Measurements from ENCODE around the gene TMEM245.

The TMEM245 gene

GRCh38 chr9:109087795-109088194, 32.0 kb downstream of the TMEM245 start:
- Histone ChIP-seq H3K27ac (ENCODE audit: insufficient read depth in 1 of 2, low read depth in 1 of 2, low read length in 2 of 2, poor library complexity in 1 of 2, severe bottlenecking in 2 of 2) (no peak overlapping the region), H3K4me3 (ENCODE audit: control insufficient read depth in 1 of 7, extremely low read depth in 1 of 7, insufficient read depth in 4 of 7, low read depth in 2 of 7, low read length in 6 of 7) (no peak overlapping the region), H3K9me3 (ENCODE audit: control extremely low read depth in 1 of 5, control insufficient read depth in 4 of 5, insufficient read depth in 2 of 5, low read depth in 1 of 5, low read length in 4 of 5) (no peaks in the 10 kb centered on the region), H3K4me1 (ENCODE audit: control extremely low read depth in 1 of 4, control insufficient read depth in 4 of 4, insufficient read depth in 4 of 4, low read length in 3 of 4) (no peaks in the 10 kb centered on the region), H3K27me3 (replicated peaks in 2 of 5; ENCODE audit: control insufficient read depth in 4 of 5, insufficient read depth in 5 of 5, low read length in 4 of 5) (no peaks in the 10 kb centered on the region), H3K36me3 (ENCODE audit: control insufficient read depth in 4 of 4, insufficient read depth in 4 of 4, low read length in 3 of 4) (peaks cover 29 to 72% (median 50%) of the 10 kb centered on the region in 4 experiments)
- WGBS (ENCODE audit: insufficient coverage) = 86% methylated on average over 2 of the region's 2 CpGs
- DNase-seq = no peak
- POLR2A ChIA-PET = no interaction called here
- CTCF ChIA-PET = interaction anchor here (0.7 to 1.1 kb wide), 3 partner anchors 22 to 32 kb away, joined by 3 read pairs; partner anchors contain the start of gene TMEM245

- Histone ChIP-seq H3K4me3 (ENCODE audit: control insufficient read depth in 1 of 7, extremely low read depth in 1 of 7, insufficient read depth in 4 of 7, low read depth in 2 of 7, low read length in 6 of 7) (no peak overlapping the region), H3K27me3 (replicated peaks in 2 of 5; ENCODE audit: control insufficient read depth in 4 of 5, insufficient read depth in 5 of 5, low read length in 4 of 5) (no peaks in the 10 kb centered on the region), H3K4me1 (ENCODE audit: control extremely low read depth in 1 of 4, control insufficient read depth in 4 of 4, insufficient read depth in 4 of 4, low read length in 3 of 4) (no peaks in the 10 kb centered on the region), H3K9me3 (ENCODE audit: control extremely low read depth in 1 of 5, control insufficient read depth in 4 of 5, insufficient read depth in 2 of 5, low read depth in 1 of 5, low read length in 4 of 5) (no peaks in the 10 kb centered on the region), H3K27ac (ENCODE audit: insufficient read depth in 1 of 2, low read depth in 1 of 2, low read length in 2 of 2, poor library complexity in 1 of 2, severe bottlenecking in 2 of 2) (no peak overlapping the region), H3K36me3 (ENCODE audit: control insufficient read depth in 4 of 4, insufficient read depth in 4 of 4, low read length in 3 of 4) (peaks cover 27 to 61% (median 45%) of the 10 kb centered on the region in 4 experiments)
- WGBS (ENCODE audit: insufficient coverage) = 98% methylated on average over 3 of the region's 3 CpGs
- ChIA-PET CTCF (no interaction called here), POLR2A (no interaction called here)
- DNase-seq = no peak
Measured at GRCh38 chr9:109086221-109086620, 33.5 kb downstream of the TMEM245 start.

- no peak overlapping the region for H3K27ac ChIP-seq (ENCODE audit: insufficient read depth in 1 of 2, low read depth in 1 of 2, low read length in 2 of 2, poor library complexity in 1 of 2, severe bottlenecking in 2 of 2)
- CTCF ChIA-PET = no interaction called here
- no peak for DNase-seq
- H3K4me1 ChIP-seq (ENCODE audit: control extremely low read depth in 1 of 4, control insufficient read depth in 4 of 4, insufficient read depth in 4 of 4, low read length in 3 of 4) = no peaks in the 10 kb centered on the region
- H3K27me3 ChIP-seq (replicated peaks in 2 of 5; ENCODE audit: control insufficient read depth in 4 of 5, insufficient read depth in 5 of 5, low read length in 4 of 5) = no peaks in the 10 kb centered on the region
- H3K4me3 ChIP-seq (ENCODE audit: control insufficient read depth in 1 of 7, extremely low read depth in 1 of 7, insufficient read depth in 4 of 7, low read depth in 2 of 7, low read length in 6 of 7) = no peak overlapping the region
- H3K9me3 ChIP-seq (ENCODE audit: control extremely low read depth in 1 of 5, control insufficient read depth in 4 of 5, insufficient read depth in 2 of 5, low read depth in 1 of 5, low read length in 4 of 5) = no peaks in the 10 kb centered on the region
- peaks cover 23 to 57% (median 41%) of the 10 kb centered on the region in 4 experiments for H3K36me3 ChIP-seq (ENCODE audit: control insufficient read depth in 4 of 4, insufficient read depth in 4 of 4, low read length in 3 of 4)
- POLR2A ChIA-PET = no interaction called here
Measured at GRCh38 chr9:109085510-109085909, 34.2 kb downstream of the TMEM245 start.

GRCh38 chr9:109083813-109084405, 35.8 kb downstream of the TMEM245 start:
- CTCF ChIA-PET = no interaction called here
- no peak for DNase-seq
- no peaks in the 10 kb centered on the region for H3K27me3 ChIP-seq (replicated peaks in 2 of 5; ENCODE audit: control insufficient read depth in 4 of 5, insufficient read depth in 5 of 5, low read length in 4 of 5)
- no peaks in the 10 kb centered on the region for H3K9me3 ChIP-seq (ENCODE audit: control extremely low read depth in 1 of 5, control insufficient read depth in 4 of 5, insufficient read depth in 2 of 5, low read depth in 1 of 5, low read length in 4 of 5)
- peaks cover 30 to 64% (median 44%) of the 10 kb centered on the region in 4 experiments for H3K36me3 ChIP-seq (ENCODE audit: control insufficient read depth in 4 of 4, insufficient read depth in 4 of 4, low read length in 3 of 4)
- no peak overlapping the region for H3K4me3 ChIP-seq (ENCODE audit: control insufficient read depth in 1 of 7, extremely low read depth in 1 of 7, insufficient read depth in 4 of 7, low read depth in 2 of 7, low read length in 6 of 7)
- H3K4me1 ChIP-seq (ENCODE audit: control extremely low read depth in 1 of 4, control insufficient read depth in 4 of 4, insufficient read depth in 4 of 4, low read length in 3 of 4) = no peaks in the 10 kb centered on the region
- no peak overlapping the region for H3K27ac ChIP-seq (ENCODE audit: insufficient read depth in 1 of 2, low read depth in 1 of 2, low read length in 2 of 2, poor library complexity in 1 of 2, severe bottlenecking in 2 of 2)
- POLR2A ChIA-PET = no interaction called here
- 100% methylated on average over 1 of the region's 4 CpGs for WGBS (ENCODE audit: insufficient coverage)

GRCh38 chr9:109083141-109083540, 36.6 kb downstream of the TMEM245 start:
- POLR2A ChIA-PET = no interaction called here
- CTCF ChIA-PET = no interaction called here
- 90% methylated on average over 5 of the region's 7 CpGs for WGBS (ENCODE audit: insufficient coverage)
- DNase-seq = no peak
- Histone ChIP-seq H3K36me3 (ENCODE audit: control insufficient read depth in 4 of 4, insufficient read depth in 4 of 4, low read length in 3 of 4) (peaks cover 30 to 63% (median 46%) of the 10 kb centered on the region in 4 experiments), H3K4me1 (ENCODE audit: control extremely low read depth in 1 of 4, control insufficient read depth in 4 of 4, insufficient read depth in 4 of 4, low read length in 3 of 4) (no peaks in the 10 kb centered on the region), H3K27ac (ENCODE audit: insufficient read depth in 1 of 2, low read depth in 1 of 2, low read length in 2 of 2, poor library complexity in 1 of 2, severe bottlenecking in 2 of 2) (no peak overlapping the region), H3K4me3 (ENCODE audit: control insufficient read depth in 1 of 7, extremely low read depth in 1 of 7, insufficient read depth in 4 of 7, low read depth in 2 of 7, low read length in 6 of 7) (no peak overlapping the region), H3K27me3 (replicated peaks in 2 of 5; ENCODE audit: control insufficient read depth in 4 of 5, insufficient read depth in 5 of 5, low read length in 4 of 5) (no peaks in the 10 kb centered on the region), H3K9me3 (ENCODE audit: control extremely low read depth in 1 of 5, control insufficient read depth in 4 of 5, insufficient read depth in 2 of 5, low read depth in 1 of 5, low read length in 4 of 5) (no peaks in the 10 kb centered on the region)

DNA sequence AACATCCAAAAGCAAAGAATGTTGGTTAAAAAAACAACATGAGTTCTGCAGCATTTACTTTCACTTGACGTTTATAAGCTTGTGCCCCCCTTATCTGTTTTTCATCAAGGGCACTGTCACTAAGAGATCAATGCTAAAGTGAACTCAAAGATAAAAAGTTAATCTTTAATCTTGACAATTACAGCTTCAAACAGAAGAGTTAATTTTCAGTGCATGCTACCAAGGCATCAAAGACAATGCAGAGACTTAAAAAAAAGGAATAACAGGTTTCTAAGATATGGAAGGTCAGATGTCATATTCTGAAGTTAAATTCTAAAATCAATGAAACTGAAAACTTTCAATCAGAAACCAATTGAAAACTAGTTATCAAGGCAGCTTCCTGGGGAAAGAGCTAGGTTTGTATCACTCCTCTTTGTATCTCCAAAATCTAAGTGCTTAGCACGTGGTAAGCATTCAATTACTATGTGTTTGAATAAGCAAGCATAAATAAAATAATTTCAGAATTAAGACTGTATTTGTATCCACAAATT, 37.6 kb downstream of the TMEM245 start:
- WGBS (ENCODE audit: insufficient coverage) = 58% methylated on average over 1 of the region's 2 CpGs
- ChIA-PET CTCF (no interaction called here), POLR2A (no interaction called here)
- no peak for DNase-seq
- Histone ChIP-seq H3K4me3 (ENCODE audit: control insufficient read depth in 1 of 7, extremely low read depth in 1 of 7, insufficient read depth in 4 of 7, low read depth in 2 of 7, low read length in 6 of 7) (no peak overlapping the region), H3K4me1 (ENCODE audit: control extremely low read depth in 1 of 4, control insufficient read depth in 4 of 4, insufficient read depth in 4 of 4, low read length in 3 of 4) (no peaks in the 10 kb centered on the region), H3K27me3 (replicated peaks in 2 of 5; ENCODE audit: control insufficient read depth in 4 of 5, insufficient read depth in 5 of 5, low read length in 4 of 5) (no peaks in the 10 kb centered on the region), H3K9me3 (ENCODE audit: control extremely low read depth in 1 of 5, control insufficient read depth in 4 of 5, insufficient read depth in 2 of 5, low read depth in 1 of 5, low read length in 4 of 5) (no peaks in the 10 kb centered on the region), H3K27ac (ENCODE audit: insufficient read depth in 1 of 2, low read depth in 1 of 2, low read length in 2 of 2, poor library complexity in 1 of 2, severe bottlenecking in 2 of 2) (no peak overlapping the region), H3K36me3 (ENCODE audit: control insufficient read depth in 4 of 4, insufficient read depth in 4 of 4, low read length in 3 of 4) (peaks cover 24 to 56% (median 41%) of the 10 kb centered on the region in 4 experiments)

GRCh38 chr9:109074236-109074889, 45.4 kb downstream of the TMEM245 start:
- H3K27ac ChIP-seq (ENCODE audit: insufficient read depth in 1 of 2, low read depth in 1 of 2, low read length in 2 of 2, poor library complexity in 1 of 2, severe bottlenecking in 2 of 2) = no peak overlapping the region
- H3K27me3 ChIP-seq (replicated peaks in 2 of 5; ENCODE audit: control insufficient read depth in 4 of 5, insufficient read depth in 5 of 5, low read length in 4 of 5) = no peaks in the 10 kb centered on the region
- H3K36me3 ChIP-seq (ENCODE audit: control insufficient read depth in 4 of 4, insufficient read depth in 4 of 4, low read length in 3 of 4) = peaks cover 19 to 61% (median 40%) of the 10 kb centered on the region in 4 experiments
- WGBS (ENCODE audit: insufficient coverage) = 100% methylated on average over 2 of the region's 7 CpGs
- ChIA-PET POLR2A (interaction anchor here (0.6 kb wide), 1 partner anchor 1714 kb away, joined by 4 read pairs; no protein-coding TSS in a partner anchor), CTCF (interaction anchor here (1.1 kb wide), 1 partner anchor 51 kb away, joined by 4 read pairs; no protein-coding TSS in a partner anchor)
- no peak overlapping the region for H3K4me3 ChIP-seq (ENCODE audit: control insufficient read depth in 1 of 7, extremely low read depth in 1 of 7, insufficient read depth in 4 of 7, low read depth in 2 of 7, low read length in 6 of 7)
- H3K4me1 ChIP-seq (ENCODE audit: control extremely low read depth in 1 of 4, control insufficient read depth in 4 of 4, insufficient read depth in 4 of 4, low read length in 3 of 4) = no peaks in the 10 kb centered on the region
- DNase-seq = no peak
- H3K9me3 ChIP-seq (ENCODE audit: control extremely low read depth in 1 of 5, control insufficient read depth in 4 of 5, insufficient read depth in 2 of 5, low read depth in 1 of 5, low read length in 4 of 5) = no peaks in the 10 kb centered on the region
